Neural cell (in vitro differentiated cells): ENCODE measurements around the gene LUC7L. TPM values are rescaled to one million over a fixed set of nuclear protein-coding genes. Genes with fewer than 3 reads are reported as not detected.

Experiments
- H2AFZ ChIP-seq: fragments of 200-600, 300-800 bp; sonication (generic), shearing (Covaris generic); 2 replicates; pipeline ENCODE4 v1.6.0; 2014; ENCODE audit warnings: low read depth, mild to moderate bottlenecking, antibody characterized with exemption, low read length, moderate library complexity
- H3F3A ChIP-seq: fragments of 200-600 bp; shearing (Covaris generic); 2 replicates; pipeline ENCODE4 v1.6.1; 2016; ENCODE audit warnings: mild to moderate bottlenecking, moderate library complexity, mixed read lengths, antibody characterized with exemption, low read length; ENCODE audit not compliant: insufficient read depth, poor library complexity, severe bottlenecking
- H3K27ac ChIP-seq: fragments of 200-600, 300-800 bp; sonication (generic), shearing (Covaris generic); 2 replicates; pipeline ENCODE4 v1.5.1; 2014; ENCODE audit warnings: mild to moderate bottlenecking, low read length, moderate library complexity
- H3K27me3 ChIP-seq: fragments of 300-800, 200-600 bp; sonication (generic), shearing (Covaris generic); 2 replicates; pipeline ENCODE4 v1.6.0; 2014; ENCODE audit warnings: mild to moderate bottlenecking, low read depth, low read length, moderate library complexity; ENCODE audit not compliant: insufficient read depth
- H3K36me3 ChIP-seq: fragments of 300-800, 200-600 bp; sonication (generic), shearing (Covaris generic); 2 replicates; pipeline ENCODE4 v1.5.1; 2014; ENCODE audit warnings: mild to moderate bottlenecking, antibody characterized with exemption, low read length, moderate library complexity; ENCODE audit not compliant: insufficient read depth
- H3K4me2 ChIP-seq: fragments of 300-800, 200-600 bp; sonication (generic), shearing (Covaris generic); 2 replicates; pipeline ENCODE4 v1.6.0; 2014; ENCODE audit warnings: mild to moderate bottlenecking, low read length
- H3K4me3 ChIP-seq: fragments of 300-800, 200-600 bp; sonication (generic), shearing (Covaris generic); 2 replicates; pipeline ENCODE4 v1.5.1; 2014; ENCODE audit warnings: mild to moderate bottlenecking, low read length, moderate library complexity
- H3K79me2 ChIP-seq: fragments of 200-600 bp; shearing (Covaris generic); replicated peaks from 2 replicates; pipeline ENCODE4 v1.6.0; 2014; ENCODE audit warnings: mild to moderate bottlenecking, low read length, moderate library complexity; ENCODE audit not compliant: insufficient read depth
- H3K9ac ChIP-seq: fragments of 300-800, 200-600 bp; sonication (generic), shearing (Covaris generic); 2 replicates; pipeline ENCODE4 v1.6.1; 2016; ENCODE audit warnings: mild to moderate bottlenecking, low read length, mixed read lengths
- H3K9me2 ChIP-seq: fragments of 200-600 bp; shearing (Covaris generic); 2 replicates; pipeline ENCODE4 v1.6.1; 2016; ENCODE audit warnings: mild to moderate bottlenecking, low read length, mixed read lengths; ENCODE audit not compliant: insufficient read depth
- H3K9me3 ChIP-seq: fragments of 200-600, 300-800 bp; sonication (generic), shearing (Covaris generic); 2 replicates; pipeline ENCODE4 v1.6.1; 2016; ENCODE audit warnings: mild to moderate bottlenecking, mixed run types, low read length, moderate library complexity, mixed read lengths
- H4K20me1 ChIP-seq: fragments of 200-600 bp; shearing (Covaris generic); 2 replicates; pipeline ENCODE4 v1.6.1; 2016; ENCODE audit warnings: mild to moderate bottlenecking, mixed run types; ENCODE audit not compliant: insufficient read depth
- CTCF ChIP-seq: fragments of 450-650 bp; IDR thresholded peaks from 2 replicates; pipeline ENCODE4 v1.5.1; 2014; ENCODE audit warnings: antibody characterized with exemption, mild to moderate bottlenecking, moderate library complexity; ENCODE audit not compliant: poor library complexity, severe bottlenecking
- EP300 ChIP-seq: fragments of 450-650 bp; conservative IDR thresholded peaks from 2 replicates; pipeline ENCODE4 v1.6.1; 2014; ENCODE audit warnings: antibody characterized with exemption, mild to moderate bottlenecking, moderate library complexity; ENCODE audit not compliant: poor library complexity, severe bottlenecking
- EZH2 ChIP-seq: fragments of 200-600, 300-800 bp; shearing (Covaris generic), sonication (generic); IDR thresholded peaks from 2 replicates; pipeline ENCODE4 v1.6.1; 2014; ENCODE audit warnings: antibody characterized with exemption, low read length, borderline replicate concordance, mild to moderate bottlenecking; ENCODE audit not compliant: insufficient read depth, poor library complexity, severe bottlenecking
- MXI1 ChIP-seq: fragments of 450-650 bp; conservative IDR thresholded peaks from 2 replicates; pipeline ENCODE4 v1.6.1; 2014; ENCODE audit warnings: antibody characterized with exemption, mild to moderate bottlenecking; ENCODE audit not compliant: poor library complexity, severe bottlenecking
- POLR2AphosphoS5 ChIP-seq: IDR thresholded peaks from 2 replicates; pipeline ENCODE4 v1.6.1; 2012
- RAD21 ChIP-seq: fragments of 450-650 bp; conservative IDR thresholded peaks from 2 replicates; pipeline ENCODE4 v1.6.1; 2014; ENCODE audit warnings: antibody characterized with exemption, mild to moderate bottlenecking, moderate library complexity
- REST ChIP-seq: IDR thresholded peaks from 2 replicates; pipeline ENCODE4 v1.6.1; 2012; ENCODE audit warnings: borderline replicate concordance
- SMC3 ChIP-seq: fragments of 450-650 bp; conservative IDR thresholded peaks from 2 replicates; pipeline ENCODE4 v1.6.1; 2014; ENCODE audit warnings: antibody characterized with exemption, mild to moderate bottlenecking, moderate library complexity; ENCODE audit not compliant: poor library complexity
- TAF1 ChIP-seq: IDR thresholded peaks from 2 replicates; pipeline ENCODE4 v1.6.1; 2012; ENCODE audit warnings: low read depth
- polyA plus RNA-seq: library from polyadenylated mRNA; depleted of rRNA; stranded (reverse); fragments of >200 nt; gene quantifications from 2 replicates; pipeline ENCODE4 v1.2.3, GENCODE V29; 2014

The LUC7L gene
- polyA plus RNA-seq, 1 donor from 2014 or later, result 564 TPM

GRCh38 chr16:242281-242680 lies 13.0 kb upstream of the LUC7L start:
- Histone ChIP-seq H3K9ac (no peak overlapping the region), H3K27me3 (no peaks in the 10 kb centered on the region), H3K4me3 (no peak overlapping the region), H3K36me3 (no peaks in the 10 kb centered on the region), H2AFZ (no peak overlapping the region), H3K9me3 (no peaks in the 10 kb centered on the region), H3K9me2 (no peaks in the 10 kb centered on the region), H3K27ac (no peak overlapping the region), H3K79me2 (peaks cover 24% of the 10 kb centered on the region), H3K4me2 (no peak overlapping the region), H3F3A (no peaks in the 10 kb centered on the region), H4K20me1 (no peaks in the 10 kb centered on the region)
- TF ChIP-seq CTCF (no peak), SMC3 (no peak), RAD21 (no peak), TAF1 (no peak), REST (no peak), EP300 (no peak), MXI1 (no peak), EZH2 (no peak), POLR2AphosphoS5 (no peak)

GRCh38 chr16:240559-240958 lies 11.3 kb upstream of the LUC7L start:
- H3K27ac ChIP-seq, result no peak overlapping the region

More at GRCh38 chr16:240559-240958, 11.3 kb upstream of the LUC7L start:
- H3K9ac ChIP-seq, result no peak overlapping the region
- no peaks in the 10 kb centered on the region for H4K20me1 ChIP-seq
- H3K9me3 ChIP-seq, result no peaks in the 10 kb centered on the region
- H3K4me2 ChIP-seq, result no peak overlapping the region
- no peaks in the 10 kb centered on the region for H3K9me2 ChIP-seq
- no peaks in the 10 kb centered on the region for H3F3A ChIP-seq
- H3K27me3 ChIP-seq, result no peaks in the 10 kb centered on the region
- no peak overlapping the region for H3K4me3 ChIP-seq
- peaks cover 28% of the 10 kb centered on the region for H3K79me2 ChIP-seq
- H3K36me3 ChIP-seq, result no peaks in the 10 kb centered on the region
- no peak for TF ChIP-seq EZH2
- no peak for TF ChIP-seq POLR2AphosphoS5
- TF ChIP-seq MXI1, result no peak
- TF ChIP-seq CTCF, result no peak
- TF ChIP-seq TAF1, result no peak
- no peak for TF ChIP-seq RAD21
- H2AFZ ChIP-seq, result no peak overlapping the region
